H1 (cell line): ENCODE data around the gene CPTP.

ENCODE experiments used
- BACH1 ChIP-seq: IDR thresholded peaks from 2 replicates; pipeline ENCODE4 v1.6.1; 2012; ENCODE audit warnings: low read length, improper control_type of control experiment
- POLR2A ChIP-seq, 2 experiments: IDR thresholded peaks; 1 replicate in 1 of 2; 2 replicates in 1 of 2; pipeline ENCODE4 v1.6.1; 2011; ENCODE audit warnings: low read depth in 2 of 2, low read length in 2 of 2, mild to moderate bottlenecking in 2 of 2; ENCODE audit errors: control extremely low read depth in 1 of 2
- RAD21 ChIP-seq, 2 experiments: IDR thresholded peaks in 1 of 2; conservative IDR thresholded peaks in 1 of 2; 2 replicates each; pipeline ENCODE4 v1.6.1; 2011; ENCODE audit warnings: low read depth in 2 of 2, low read length in 2 of 2, improper control_type of control experiment in 1 of 2, inconsistent platforms in 1 of 2, mild to moderate bottlenecking in 1 of 2, moderate library complexity in 1 of 2
- SIX5 ChIP-seq: IDR thresholded peaks from 2 replicates; pipeline ENCODE4 v1.6.1; 2011; ENCODE audit warnings: mild to moderate bottlenecking, low read depth, low read length
- TAF1 ChIP-seq: IDR thresholded peaks from 2 replicates; pipeline ENCODE4 v1.6.1; 2011; ENCODE audit warnings: mild to moderate bottlenecking, low read depth, low read length
- TBP ChIP-seq: IDR thresholded peaks from 2 replicates; pipeline ENCODE4 v1.6.1; 2011; ENCODE audit warnings: low read depth, low read length, improper control_type of control experiment
- ZNF274 ChIP-seq: IDR thresholded peaks from 2 replicates; pipeline ENCODE4 v1.7.0; 2012; ENCODE audit warnings: low read length, borderline replicate concordance; ENCODE audit errors: extremely low read depth
- TF ChIP-seq, protein P1 (sequence below), 3 experiments: IDR thresholded peaks; 1 replicate in 2 of 3; 2 replicates in 1 of 3; pipeline versions ENCODE4 v1.5.1 to v1.6.1; 2011; ENCODE audit warnings: low read length in 3 of 3, mild to moderate bottlenecking in 3 of 3, inconsistent platforms in 2 of 3, low read depth in 1 of 3, moderate library complexity in 1 of 3; ENCODE audit not compliant: insufficient read depth in 1 of 3; ENCODE audit errors: control extremely low read depth in 1 of 3
- TF ChIP-seq, protein P2 (sequence below): IDR thresholded peaks from 2 replicates; pipeline ENCODE4 v1.6.1; 2012; ENCODE audit warnings: inconsistent platforms

GRCh38 chr1:1309251-1310108, 15.1 kb upstream of the CPTP start:
- TF ChIP-seq, protein P1, sequence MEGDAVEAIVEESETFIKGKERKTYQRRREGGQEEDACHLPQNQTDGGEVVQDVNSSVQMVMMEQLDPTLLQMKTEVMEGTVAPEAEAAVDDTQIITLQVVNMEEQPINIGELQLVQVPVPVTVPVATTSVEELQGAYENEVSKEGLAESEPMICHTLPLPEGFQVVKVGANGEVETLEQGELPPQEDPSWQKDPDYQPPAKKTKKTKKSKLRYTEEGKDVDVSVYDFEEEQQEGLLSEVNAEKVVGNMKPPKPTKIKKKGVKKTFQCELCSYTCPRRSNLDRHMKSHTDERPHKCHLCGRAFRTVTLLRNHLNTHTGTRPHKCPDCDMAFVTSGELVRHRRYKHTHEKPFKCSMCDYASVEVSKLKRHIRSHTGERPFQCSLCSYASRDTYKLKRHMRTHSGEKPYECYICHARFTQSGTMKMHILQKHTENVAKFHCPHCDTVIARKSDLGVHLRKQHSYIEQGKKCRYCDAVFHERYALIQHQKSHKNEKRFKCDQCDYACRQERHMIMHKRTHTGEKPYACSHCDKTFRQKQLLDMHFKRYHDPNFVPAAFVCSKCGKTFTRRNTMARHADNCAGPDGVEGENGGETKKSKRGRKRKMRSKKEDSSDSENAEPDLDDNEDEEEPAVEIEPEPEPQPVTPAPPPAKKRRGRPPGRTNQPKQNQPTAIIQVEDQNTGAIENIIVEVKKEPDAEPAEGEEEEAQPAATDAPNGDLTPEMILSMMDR (IDR thresholded peaks at IDR 0.05; ENCODE audit: control extremely low read depth in 1 of 3, insufficient read depth in 1 of 3, low read depth in 1 of 3, low read length in 3 of 3): no peak
- TF ChIP-seq TBP: no peak
- no peak for TF ChIP-seq TAF1
- no peak for TF ChIP-seq RAD21 (IDR thresholded peaks at IDR 0.05 in 1 of 2, conservative IDR thresholded peaks at IDR 0.05 in 1 of 2; ENCODE audit: low read depth in 2 of 2, low read length in 2 of 2)
- TF ChIP-seq BACH1: no peak
- TF ChIP-seq ZNF274: no peak
- no peak for TF ChIP-seq SIX5
- TF ChIP-seq, protein P2, sequence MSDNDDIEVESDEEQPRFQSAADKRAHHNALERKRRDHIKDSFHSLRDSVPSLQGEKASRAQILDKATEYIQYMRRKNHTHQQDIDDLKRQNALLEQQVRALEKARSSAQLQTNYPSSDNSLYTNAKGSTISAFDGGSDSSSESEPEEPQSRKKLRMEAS: no peak
- 0 out of 3 replicates have a peak, but pooled peaks of 1 of the 2 experiments have one; percentile 18 for TF ChIP-seq POLR2A (IDR thresholded peaks at IDR 0.05; ENCODE audit: control extremely low read depth in 1 of 2, low read depth in 2 of 2, low read length in 2 of 2)
